BJ (cell line): Measurements from ENCODE around the gene SCN2B. TPM values are rescaled to one million over a fixed set of nuclear protein-coding genes. Genes with fewer than 3 reads are reported as not detected.

ENCODE experiments used
- CTCF ChIA-PET: fragments of 350-600 bp; formaldehyde crosslinking; extraction: SDS; loops from one replicate; lab custom pipeline; 2021; ENCODE audit warnings: antibody characterized with exemption, inconsistent platforms; lab: Yijun Ruan, JAX
- POLR2A ChIA-PET: fragments of 300-600 bp; sonication (Branson Sonifier 250); formaldehyde crosslinking; extraction: SDS; loops from one replicate; lab custom pipeline; 2021; ENCODE audit warnings: antibody characterized with exemption; lab: Charles Lee
- DNase-seq: peaks from one replicate; pipeline ENCODE4 v3.0.0-alpha.2; 2011; ENCODE audit warnings: low read depth
- H3K27me3 ChIP-seq: 2 replicates; pipeline ENCODE4 v1.6.0; 2011; ENCODE audit warnings: low read length; ENCODE audit not compliant: control insufficient read depth, insufficient read depth
- H3K36me3 ChIP-seq: 2 replicates; pipeline ENCODE4 v1.5.1; 2011; ENCODE audit warnings: low read length; ENCODE audit not compliant: control insufficient read depth, insufficient read depth
- H3K4me3 ChIP-seq: 2 replicates; pipeline ENCODE4 v1.5.1; 2011; ENCODE audit warnings: low read depth, mild to moderate bottlenecking, control low read depth, low read length
- CTCF ChIP-seq: IDR thresholded peaks from 2 replicates; pipeline ENCODE4 v1.5.1; 2011; ENCODE audit warnings: low read depth, mild to moderate bottlenecking, control low read depth, inconsistent platforms, low read length, moderate library complexity; ENCODE audit not compliant: insufficient read depth
- polyA plus RNA-seq: library from polyadenylated mRNA; depleted of rRNA; stranded (reverse); fragments of >200 nt; gene quantifications from 2 replicates; pipeline ENCODE4 v1.2.3, GENCODE V29; 2011

Gene SCN2B
- polyA plus RNA-seq, 1 experiment, result not detected

- no peak for DNase-seq
- no peak overlapping the region for H3K4me3 ChIP-seq
- CTCF ChIA-PET, result no interaction called here
- peaks cover 9% of the 10 kb centered on the region for H3K27me3 ChIP-seq
- H3K36me3 ChIP-seq, result no peaks in the 10 kb centered on the region
- POLR2A ChIA-PET, result no interaction called here
- no peak for TF ChIP-seq CTCF
These were observed 45.0 kb upstream of the SCN2B start for GRCh38 chr11:118221419-118221818.

GRCh38 chr11:118219732-118220131 is 43.3 kb upstream of the SCN2B start:
- Histone ChIP-seq H3K4me3 (no peak overlapping the region), H3K27me3 (peaks cover 11% of the 10 kb centered on the region), H3K36me3 (no peaks in the 10 kb centered on the region)
- POLR2A ChIA-PET, result no interaction called here
- no peak for TF ChIP-seq CTCF
- DNase-seq, result no peak
- CTCF ChIA-PET, result interaction anchor here (1.6 kb wide), 1 partner anchor 75 kb away, joined by 3 read pairs; no protein-coding TSS in a partner anchor

- TF ChIP-seq CTCF, result no peak
- no peaks in the 10 kb centered on the region for H3K36me3 ChIP-seq
- CTCF ChIA-PET, result interaction anchor here (1.6 kb wide), 1 partner anchor 74 kb away, joined by 3 read pairs; no protein-coding TSS in a partner anchor
- H3K4me3 ChIP-seq, result no peak overlapping the region
- POLR2A ChIA-PET, result no interaction called here
- H3K27me3 ChIP-seq, result peaks cover 11% of the 10 kb centered on the region
- no peak for DNase-seq
These were observed 42.8 kb upstream of the SCN2B start for GRCh38 chr11:118219244-118219643.

GRCh38 chr11:118217575-118217974 is 41.1 kb upstream of the SCN2B start:
- TF ChIP-seq CTCF, result no peak
- CTCF ChIA-PET, result interaction anchor here (1.4 kb wide), 1 partner anchor 131 kb away, joined by 3 read pairs; no protein-coding TSS in a partner anchor
- no peaks in the 10 kb centered on the region for H3K36me3 ChIP-seq
- peaks cover 11% of the 10 kb centered on the region for H3K27me3 ChIP-seq
- POLR2A ChIA-PET, result no interaction called here
- H3K4me3 ChIP-seq, result no peak overlapping the region
- DNase-seq, result no peak

- no peak overlapping the region for H3K4me3 ChIP-seq
- TF ChIP-seq CTCF, result no peak
- ChIA-PET POLR2A (no interaction called here), CTCF (interaction anchor here (1.1 to 1.4 kb wide), 3 partner anchors 18 to 131 kb away, joined by 3 to 5 read pairs (median 4); no protein-coding TSS in a partner anchor)
- H3K27me3 ChIP-seq, result peaks cover 11% of the 10 kb centered on the region
- no peaks in the 10 kb centered on the region for H3K36me3 ChIP-seq
- DNase-seq, result no peak
These were observed 40.4 kb upstream of the SCN2B start for GRCh38 chr11:118216621-118217481.
